CD14-positive monocyte (primary cell): ENCODE measurements around the gene PRDM7. TPM values are rescaled to one million over a fixed set of nuclear protein-coding genes. Genes with fewer than 3 reads are reported as not detected.

Source experiments
- DNase-seq, 3 donors: peaks; one replicate each; pipeline ENCODE4 v3.0.0-alpha.2; 2011 to 2022
- H2AFZ ChIP-seq: 2 replicates; pipeline ENCODE4 v1.6.0; 2012; ENCODE audit warnings: mild to moderate bottlenecking, low read depth, low read length, inconsistent platforms; ENCODE audit not compliant: insufficient read depth, poor library complexity, severe bottlenecking
- H3K27ac ChIP-seq, 2 donors: 1 replicate in 1 of 2; 2 replicates in 1 of 2; pipeline ENCODE4 v1.5.1; 2012 to 2013; ENCODE audit warnings: low read length in 2 of 2, control low read depth in 1 of 2, inconsistent platforms in 1 of 2, low read depth in 1 of 2, mild to moderate bottlenecking in 1 of 2
- H3K27me3 ChIP-seq, 2 donors: one replicate each; pipeline versions ENCODE4 v1.6.0 to v1.6.1; 2011 to 2013; ENCODE audit warnings: low read length in 2 of 2; ENCODE audit not compliant: control insufficient read depth in 2 of 2, insufficient read depth in 2 of 2
- H3K36me3 ChIP-seq, 2 donors: replicated peaks in 1 of 2; 1 replicate in 1 of 2; 2 replicates in 1 of 2; pipeline versions ENCODE4 v1.5.1 to v1.6.1; 2012 to 2013; ENCODE audit warnings: low read length in 2 of 2, control low read depth in 1 of 2, inconsistent platforms in 1 of 2, mild to moderate bottlenecking in 1 of 2; ENCODE audit not compliant: insufficient read depth in 2 of 2, control insufficient read depth in 1 of 2
- H3K4me1 ChIP-seq, 2 donors: 1 replicate in 1 of 2; 2 replicates in 1 of 2; pipeline versions ENCODE4 v1.5.1 to v1.6.1; 2012 to 2013; ENCODE audit warnings: low read length in 2 of 2, control low read depth in 1 of 2, inconsistent platforms in 1 of 2, mild to moderate bottlenecking in 1 of 2, moderate library complexity in 1 of 2; ENCODE audit not compliant: insufficient read depth in 2 of 2, control insufficient read depth in 1 of 2
- H3K4me2 ChIP-seq: replicated peaks from 2 replicates; pipeline ENCODE3; 2012; ENCODE audit warnings: low read length, moderate library complexity, mild to moderate bottlenecking; ENCODE audit not compliant: poor library complexity, severe bottlenecking; ENCODE audit errors: extremely low read depth
- H3K4me3 ChIP-seq, 3 experiments: fragments of 200-600 bp in 1 of 3; sonication (generic) in 1 of 3; replicated peaks in 1 of 3; 1 replicate in 2 of 3; 2 replicates in 1 of 3; pipeline ENCODE4 v1.5.1; 2011 to 2013; ENCODE audit warnings: low read length in 3 of 3, mild to moderate bottlenecking in 3 of 3, control low read depth in 2 of 3, low read depth in 2 of 3, inconsistent platforms in 1 of 3, moderate library complexity in 1 of 3
- H3K79me2 ChIP-seq: 2 replicates; pipeline ENCODE4 v1.6.0; 2012; ENCODE audit warnings: mild to moderate bottlenecking, control low read depth, inconsistent platforms, low read length, moderate library complexity; ENCODE audit not compliant: insufficient read depth
- H3K9ac ChIP-seq: 2 replicates; pipeline ENCODE4 v1.6.0; 2017; ENCODE audit warnings: low read length, mild to moderate bottlenecking; ENCODE audit not compliant: insufficient read depth, poor library complexity, severe bottlenecking
- H3K9me3 ChIP-seq, 2 donors: replicated peaks in 1 of 2; 1 replicate in 1 of 2; 2 replicates in 1 of 2; pipeline versions ENCODE4 v1.5.1 to v1.6.1; 2012 to 2013; ENCODE audit warnings: low read length in 2 of 2, control low read depth in 1 of 2; ENCODE audit not compliant: control insufficient read depth in 1 of 2, insufficient read depth in 1 of 2
- H4K20me1 ChIP-seq: 2 replicates; pipeline ENCODE4 v1.6.0; 2012; ENCODE audit warnings: mild to moderate bottlenecking, low read length, control low read depth, moderate library complexity; ENCODE audit not compliant: insufficient read depth
- H3K27ac Mint-ChIP-seq, 7 donors: one replicate each; pipeline ENCODE4 v1.8.0; 2020; ENCODE audit warnings: mild to moderate bottlenecking in 7 of 7, mixed read lengths in 7 of 7, moderate library complexity in 6 of 7, inconsistent platforms in 2 of 7
- H3K27me3 Mint-ChIP-seq, 3 donors: one replicate each; pipeline ENCODE4 v1.8.0; 2021 to 2022; ENCODE audit warnings: low read depth in 3 of 3, mild to moderate bottlenecking in 3 of 3, mixed read lengths in 3 of 3, moderate library complexity in 3 of 3, inconsistent platforms in 1 of 3
- H3K36me3 Mint-ChIP-seq, 2 donors: one replicate each; pipeline ENCODE4 v1.8.0; 2020; ENCODE audit warnings: mixed read lengths in 2 of 2, inconsistent platforms in 1 of 2, mild to moderate bottlenecking in 1 of 2
- H3K4me1 Mint-ChIP-seq: one replicate; pipeline ENCODE4 v1.8.0; 2020; ENCODE audit warnings: mild to moderate bottlenecking, mixed read lengths
- H3K4me3 Mint-ChIP-seq, 2 donors: one replicate each; pipeline ENCODE4 v1.8.0; 2020; ENCODE audit warnings: mild to moderate bottlenecking in 2 of 2, mixed read lengths in 2 of 2, moderate library complexity in 1 of 2
- H3K9me3 Mint-ChIP-seq, 7 donors: one replicate each; pipeline ENCODE4 v1.8.0; 2020 to 2022; ENCODE audit warnings: mixed read lengths in 7 of 7, mild to moderate bottlenecking in 6 of 7, moderate library complexity in 6 of 7, inconsistent platforms in 2 of 7
- CTCF ChIP-seq: fragments of 200-600 bp; IDR thresholded peaks from one replicate; pipeline ENCODE4 v1.8.0; 2022; ENCODE audit warnings: antibody characterized with exemption, mild to moderate bottlenecking
- WGBS: methylation state at CpG from one replicate; pipeline ENCODE4 v1.1.5; 2013; ENCODE audit warnings: missing lambda C conversion rate; ENCODE audit not compliant: insufficient coverage; 5-methylcytosine and 5-hydroxymethylcytosine counted together
- intact Hi-C, 2 donors: fragments of 100-400 bp; cut with micrococcal nuclease; formaldehyde crosslinking; loops; one replicate each; pipeline versions ENCODE4 v1.15.0 to v1.15.1; 2023
- polyA plus RNA-seq, 3 donors: library from polyadenylated mRNA; depleted of rRNA in 1 of 3; unstranded in 2 of 3; stranded (reverse) in 1 of 3; fragments of 300-500 nt in 2 of 3; fragments of >200 nt in 1 of 3; fragmentation: Illumina TruSeq in 2 of 3; gene quantifications; 1 replicate in 2 of 3; 2 replicates in 1 of 3; pipeline ENCODE4 v1.2.3, GENCODE V29; 2012 to 2021

PRDM7 gene
- polyA plus RNA-seq, 3 donors = not detected

DNA sequence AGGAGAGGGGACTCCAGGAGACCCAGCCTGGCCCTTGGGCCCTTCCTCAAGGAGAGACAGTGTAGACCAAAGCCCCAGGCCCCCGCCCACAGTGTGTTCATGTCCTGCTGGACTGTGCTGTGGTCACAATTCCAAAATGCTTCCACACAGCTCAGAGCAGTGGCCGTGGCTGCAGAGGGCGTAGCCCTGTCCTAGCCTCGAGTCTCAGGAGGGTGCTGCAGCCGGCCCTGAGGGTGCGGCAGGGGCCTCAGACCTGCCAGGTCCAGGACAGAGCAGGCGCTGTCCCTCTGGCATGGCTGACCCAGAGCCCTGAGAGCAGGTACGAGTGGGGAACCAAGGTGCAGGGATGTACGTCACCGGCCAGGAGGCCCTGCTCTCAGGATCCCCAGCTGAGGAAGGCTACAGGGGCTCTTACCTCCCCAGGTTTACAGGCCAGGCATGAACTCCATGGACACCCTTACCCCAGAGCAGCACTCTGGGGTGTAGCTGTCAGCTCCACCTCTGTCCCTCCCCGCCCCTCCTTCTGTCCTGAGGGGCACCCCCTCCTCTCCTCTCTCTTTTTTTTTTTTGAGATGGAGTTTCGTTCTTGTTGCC lies 65.1 kb downstream of the PRDM7 start:
- no peak overlapping the region for H3K9ac ChIP-seq
- WGBS = 95% methylated on average over 10 of the region's 12 CpGs
- peaks cover 8% of the 10 kb centered on the region for H3K4me1 Mint-ChIP-seq
- no peak overlapping the region for H3K27ac Mint-ChIP-seq
- intact Hi-C loops = no loop called here
- H3K36me3 ChIP-seq = no peaks in the 10 kb centered on the region
- no peak overlapping the region for H2AFZ ChIP-seq
- H3K9me3 ChIP-seq = no peaks in the 10 kb centered on the region
- no peaks in the 10 kb centered on the region for H4K20me1 ChIP-seq
- H3K27ac ChIP-seq = no peak overlapping the region
- no peaks in the 10 kb centered on the region for H3K79me2 ChIP-seq
- peaks cover 0 to 14% of the 10 kb centered on the region in 2 donors for H3K27me3 ChIP-seq
- TF ChIP-seq CTCF = no peak
- no peak for DNase-seq
- H3K27me3 Mint-ChIP-seq = peaks cover 33 to 51% (median 35%) of the 10 kb centered on the region in 3 donors
- H3K4me1 ChIP-seq = peaks cover 4 to 7% of the 10 kb centered on the region in 2 donors
- H3K9me3 Mint-ChIP-seq = no peaks in the 10 kb centered on the region
- no peak overlapping the region for H3K4me3 Mint-ChIP-seq
- H3K36me3 Mint-ChIP-seq = no peaks in the 10 kb centered on the region
- H3K4me2 ChIP-seq = no peak overlapping the region
- no peak overlapping the region for H3K4me3 ChIP-seq

DNA sequence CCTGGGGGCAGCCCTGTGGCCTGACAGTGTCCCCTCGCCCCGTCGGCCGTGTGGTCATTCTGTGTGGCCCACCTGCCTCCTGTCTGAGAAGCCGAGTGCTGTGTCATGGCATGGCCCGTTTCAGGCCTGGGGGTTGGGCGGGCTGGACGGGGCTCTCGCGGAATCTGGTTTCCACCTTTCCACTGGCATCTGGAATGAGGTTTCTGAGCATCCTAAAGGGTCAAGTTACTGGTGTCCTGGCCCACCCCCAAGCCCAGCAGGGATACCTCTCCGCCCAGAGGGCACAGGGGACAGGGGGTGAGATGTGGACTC lies 65.7 kb downstream of the PRDM7 start:
- no peak for TF ChIP-seq CTCF
- 74% methylated on average over 8 of the region's 11 CpGs for WGBS

More for the DNA sequence above, 65.7 kb downstream of the PRDM7 start:
- Histone ChIP-seq H3K9ac (no peak overlapping the region), H3K27ac (no peak overlapping the region), H3K9me3 (no peaks in the 10 kb centered on the region), H3K4me1 (peaks cover 4 to 7% of the 10 kb centered on the region in 2 donors), H3K36me3 (no peaks in the 10 kb centered on the region), H3K27me3 (peaks cover 0 to 9% of the 10 kb centered on the region in 2 donors), H2AFZ (no peak overlapping the region), H3K4me3 (no peak overlapping the region), H3K79me2 (no peaks in the 10 kb centered on the region), H4K20me1 (no peaks in the 10 kb centered on the region), H3K4me2 (no peak overlapping the region)
- intact Hi-C loops = no loop called here
- DNase-seq = no peak
- no peaks in the 10 kb centered on the region for H3K9me3 Mint-ChIP-seq
- no peak overlapping the region for H3K27ac Mint-ChIP-seq
- peaks cover 8% of the 10 kb centered on the region for H3K4me1 Mint-ChIP-seq
- no peaks in the 10 kb centered on the region for H3K36me3 Mint-ChIP-seq
- H3K4me3 Mint-ChIP-seq = no peak overlapping the region
- peaks cover 29 to 46% (median 30%) of the 10 kb centered on the region in 3 donors for H3K27me3 Mint-ChIP-seq
